ENCODE results near the gene CTNNBIP1.

DNA sequence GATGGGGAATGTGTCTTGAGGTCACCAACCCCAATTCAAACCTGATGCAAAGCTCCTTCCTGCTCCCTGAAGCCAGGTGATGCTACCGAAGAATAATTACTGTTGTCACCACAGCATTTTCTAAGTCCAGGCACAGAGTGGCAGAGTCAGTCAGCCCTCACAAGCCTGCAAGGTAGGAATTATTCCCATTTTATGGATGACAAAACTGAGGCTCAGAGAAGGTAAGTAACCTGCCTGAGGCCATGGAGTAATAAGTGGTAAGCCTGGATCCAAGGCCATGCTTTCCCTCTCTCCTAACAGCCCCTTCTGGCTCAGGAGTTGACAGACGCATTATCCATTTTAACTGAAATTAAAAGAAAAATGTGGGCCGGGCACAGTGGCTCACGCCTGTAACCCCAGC, 23.0 kb downstream of the CTNNBIP1 start:
- TF ChIP-seq, protein P1, sequence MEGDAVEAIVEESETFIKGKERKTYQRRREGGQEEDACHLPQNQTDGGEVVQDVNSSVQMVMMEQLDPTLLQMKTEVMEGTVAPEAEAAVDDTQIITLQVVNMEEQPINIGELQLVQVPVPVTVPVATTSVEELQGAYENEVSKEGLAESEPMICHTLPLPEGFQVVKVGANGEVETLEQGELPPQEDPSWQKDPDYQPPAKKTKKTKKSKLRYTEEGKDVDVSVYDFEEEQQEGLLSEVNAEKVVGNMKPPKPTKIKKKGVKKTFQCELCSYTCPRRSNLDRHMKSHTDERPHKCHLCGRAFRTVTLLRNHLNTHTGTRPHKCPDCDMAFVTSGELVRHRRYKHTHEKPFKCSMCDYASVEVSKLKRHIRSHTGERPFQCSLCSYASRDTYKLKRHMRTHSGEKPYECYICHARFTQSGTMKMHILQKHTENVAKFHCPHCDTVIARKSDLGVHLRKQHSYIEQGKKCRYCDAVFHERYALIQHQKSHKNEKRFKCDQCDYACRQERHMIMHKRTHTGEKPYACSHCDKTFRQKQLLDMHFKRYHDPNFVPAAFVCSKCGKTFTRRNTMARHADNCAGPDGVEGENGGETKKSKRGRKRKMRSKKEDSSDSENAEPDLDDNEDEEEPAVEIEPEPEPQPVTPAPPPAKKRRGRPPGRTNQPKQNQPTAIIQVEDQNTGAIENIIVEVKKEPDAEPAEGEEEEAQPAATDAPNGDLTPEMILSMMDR (IDR thresholded peaks at IDR 0.05; ENCODE audit: poor library complexity, severe bottlenecking) = no peak
- TF ChIP-seq EZH2 (IDR thresholded peaks at IDR 0.05; ENCODE audit: borderline replicate concordance, insufficient read depth, low read length, poor library complexity, severe bottlenecking) (no peak), REST (IDR thresholded peaks at IDR 0.05; ENCODE audit: borderline replicate concordance) (no peak), EP300 (conservative IDR thresholded peaks at IDR 0.05; ENCODE audit: poor library complexity, severe bottlenecking) (no peak), SMC3 (conservative IDR thresholded peaks at IDR 0.05; ENCODE audit: poor library complexity) (no peak)
